Spinal cord (tissue), 10 donors: ENCODE data around the gene MARVELD3. TPM values are rescaled to one million over a fixed set of nuclear protein-coding genes. Genes with fewer than 3 reads are reported as not detected.
"Not testable (repeated sequence)": the region's sequence is repeated elsewhere in the genome, so short reads cannot be mapped to it uniquely, and the experiment has no call there.

Experiments used
- DNase-seq, 6 donors: peaks; one replicate each; pipeline versions ENCODE4 v3.0.0 to v3.0.0-alpha.2; 2013 to 2015; ENCODE audit warnings: low spot score in 6 of 6, low read depth in 4 of 6
- H3K27ac ChIP-seq: one replicate; pipeline ENCODE4 v1.5.1; 2013; ENCODE audit warnings: low read depth, low read length, control low read depth
- H3K27me3 ChIP-seq: one replicate; pipeline ENCODE4 v1.6.1; 2013; ENCODE audit warnings: low read length; ENCODE audit not compliant: control insufficient read depth, insufficient read depth
- H3K36me3 ChIP-seq: one replicate; pipeline ENCODE4 v1.6.1; 2013; ENCODE audit warnings: low read length; ENCODE audit not compliant: control insufficient read depth, insufficient read depth
- H3K4me1 ChIP-seq: one replicate; pipeline ENCODE4 v1.6.1; 2013; ENCODE audit warnings: low read length; ENCODE audit not compliant: control insufficient read depth, insufficient read depth
- H3K4me3 ChIP-seq: one replicate; pipeline ENCODE4 v1.5.1; 2013; ENCODE audit warnings: low read depth, low read length, control low read depth
- H3K9me3 ChIP-seq: one replicate; pipeline ENCODE4 v1.6.1; 2013; ENCODE audit warnings: low read length; ENCODE audit not compliant: control insufficient read depth, insufficient read depth
- WGBS: methylation state at CpG from one replicate; pipeline ENCODE4 v1.1.5; 2013; ENCODE audit warnings: missing lambda C conversion rate; ENCODE audit not compliant: insufficient coverage; 5-methylcytosine and 5-hydroxymethylcytosine counted together
- polyA plus RNA-seq, 2 donors: library from polyadenylated mRNA; unstranded; fragments of 120-200 nt; gene quantifications; one replicate each; pipeline ENCODE4 v1.2.1, GENCODE V29; 2013; ENCODE audit not compliant: insufficient read length in 2 of 2
- total RNA-seq, 2 donors: library from RNA; depleted of rRNA in 1 of 2; stranded (reverse); fragments of 120-200 nt in 1 of 2; fragments of >200 nt in 1 of 2; gene quantifications; one replicate each; pipeline versions ENCODE4 v1.2.3 to v1.2.4, GENCODE V29; 2013 to 2014
- donor health status: healthy.

The MARVELD3 gene
- total and polyA plus RNA-seq, 4 donors: 1.0 to 9.8 (median 2.7) TPM

- H3K27me3 ChIP-seq: no peaks in the 10 kb centered on the region
- H3K36me3 ChIP-seq: no peaks in the 10 kb centered on the region
- no peaks in the 10 kb centered on the region for H3K9me3 ChIP-seq
- H3K4me3 ChIP-seq: no peak overlapping the region
- no peak overlapping the region for H3K27ac ChIP-seq
- no peak for DNase-seq
- 85% methylated on average over 2 of the region's 3 CpGs for WGBS
- H3K4me1 ChIP-seq: no peaks in the 10 kb centered on the region
These were observed 32.7 kb upstream of the MARVELD3 start for GRCh38 chr16:71593048-71593999.

GRCh38 chr16:71594000-71594646 lies 31.9 kb upstream of the MARVELD3 start:
- H3K9me3 ChIP-seq: no peaks in the 10 kb centered on the region
- H3K36me3 ChIP-seq: no peaks in the 10 kb centered on the region
- no peak overlapping the region for H3K4me3 ChIP-seq
- H3K27ac ChIP-seq: no peak overlapping the region
- H3K27me3 ChIP-seq: no peaks in the 10 kb centered on the region
- H3K4me1 ChIP-seq: no peaks in the 10 kb centered on the region
- DNase-seq: no peak
- WGBS: no CpG with 5 or more reads among the region's 5 CpGs

- H3K27ac ChIP-seq, H3K36me3 ChIP-seq, H3K4me1 ChIP-seq, H3K4me3 ChIP-seq, H3K27me3 ChIP-seq, H3K9me3 ChIP-seq, DNase-seq: not testable (repeated sequence)
- WGBS: 80% methylated on average over 1 of the region's 7 CpGs
These were observed 30.6 kb upstream of the MARVELD3 start for GRCh38 chr16:71595340-71595826.

- not testable (repeated sequence) for H3K4me3 ChIP-seq, H3K36me3 ChIP-seq, DNase-seq, H3K27me3 ChIP-seq, H3K9me3 ChIP-seq, H3K27ac ChIP-seq, H3K4me1 ChIP-seq
- WGBS: no CpG with 5 or more reads among the region's 2 CpGs
These were observed 27.6 kb upstream of the MARVELD3 start for GRCh38 chr16:71598426-71598825.

GRCh38 chr16:71600822-71601221 lies 25.2 kb upstream of the MARVELD3 start:
- Histone ChIP-seq H3K27me3 (no peaks in the 10 kb centered on the region), H3K36me3 (no peaks in the 10 kb centered on the region), H3K4me3 (no peak overlapping the region), H3K27ac (no peak overlapping the region), H3K9me3 (no peaks in the 10 kb centered on the region), H3K4me1 (no peaks in the 10 kb centered on the region)
- DNase-seq: no peak
- WGBS: 77% methylated on average over 8 of the region's 8 CpGs

GRCh38 chr16:71609066-71609465 lies 16.9 kb upstream of the MARVELD3 start:
- Histone ChIP-seq H3K27ac (no peak overlapping the region), H3K36me3 (no peaks in the 10 kb centered on the region), H3K9me3 (no peaks in the 10 kb centered on the region), H3K4me1 (peaks cover 3% of the 10 kb centered on the region), H3K27me3 (peaks cover 2% of the 10 kb centered on the region), H3K4me3 (no peak overlapping the region)
- no peak for DNase-seq
- no CpG with 5 or more reads among the region's 2 CpGs for WGBS

GRCh38 chr16:71610447-71610846 lies 15.5 kb upstream of the MARVELD3 start:
- WGBS: 100% methylated on average over 1 of the region's 4 CpGs
- no peak for DNase-seq
- H3K27me3 ChIP-seq: peaks cover 2% of the 10 kb centered on the region
- H3K36me3 ChIP-seq: no peaks in the 10 kb centered on the region
- no peak overlapping the region for H3K4me3 ChIP-seq
- H3K27ac ChIP-seq: no peak overlapping the region
- H3K4me1 ChIP-seq: peaks cover 3% of the 10 kb centered on the region
- H3K9me3 ChIP-seq: no peaks in the 10 kb centered on the region

- DNase-seq: peak; percentile 33 to 84 (median 54)
- H3K36me3 ChIP-seq: no peaks in the 10 kb centered on the region
- 21% methylated on average over 15 of the region's 19 CpGs for WGBS
- H3K4me3 ChIP-seq: no peak overlapping the region
- no peak overlapping the region for H3K27ac ChIP-seq
- H3K9me3 ChIP-seq: no peaks in the 10 kb centered on the region
- H3K4me1 ChIP-seq: peaks cover 3% of the 10 kb centered on the region
- H3K27me3 ChIP-seq: peaks cover 2% of the 10 kb centered on the region
These were observed 14.8 kb upstream of the MARVELD3 start for GRCh38 chr16:71610936-71611871.

GRCh38 chr16:71614956-71615355 lies 11.0 kb upstream of the MARVELD3 start:
- H3K27ac ChIP-seq, H3K36me3 ChIP-seq, H3K4me1 ChIP-seq, DNase-seq, H3K27me3 ChIP-seq, H3K4me3 ChIP-seq, H3K9me3 ChIP-seq: not testable (repeated sequence)
- 96% methylated on average over 6 of the region's 8 CpGs for WGBS
